ENCODE data around the gene TMEM121B.
"Not testable (repeated sequence)": the region's sequence is repeated elsewhere in the genome, so short reads cannot be mapped to it uniquely, and the experiment has no call there.

Gene TMEM121B

DNA sequence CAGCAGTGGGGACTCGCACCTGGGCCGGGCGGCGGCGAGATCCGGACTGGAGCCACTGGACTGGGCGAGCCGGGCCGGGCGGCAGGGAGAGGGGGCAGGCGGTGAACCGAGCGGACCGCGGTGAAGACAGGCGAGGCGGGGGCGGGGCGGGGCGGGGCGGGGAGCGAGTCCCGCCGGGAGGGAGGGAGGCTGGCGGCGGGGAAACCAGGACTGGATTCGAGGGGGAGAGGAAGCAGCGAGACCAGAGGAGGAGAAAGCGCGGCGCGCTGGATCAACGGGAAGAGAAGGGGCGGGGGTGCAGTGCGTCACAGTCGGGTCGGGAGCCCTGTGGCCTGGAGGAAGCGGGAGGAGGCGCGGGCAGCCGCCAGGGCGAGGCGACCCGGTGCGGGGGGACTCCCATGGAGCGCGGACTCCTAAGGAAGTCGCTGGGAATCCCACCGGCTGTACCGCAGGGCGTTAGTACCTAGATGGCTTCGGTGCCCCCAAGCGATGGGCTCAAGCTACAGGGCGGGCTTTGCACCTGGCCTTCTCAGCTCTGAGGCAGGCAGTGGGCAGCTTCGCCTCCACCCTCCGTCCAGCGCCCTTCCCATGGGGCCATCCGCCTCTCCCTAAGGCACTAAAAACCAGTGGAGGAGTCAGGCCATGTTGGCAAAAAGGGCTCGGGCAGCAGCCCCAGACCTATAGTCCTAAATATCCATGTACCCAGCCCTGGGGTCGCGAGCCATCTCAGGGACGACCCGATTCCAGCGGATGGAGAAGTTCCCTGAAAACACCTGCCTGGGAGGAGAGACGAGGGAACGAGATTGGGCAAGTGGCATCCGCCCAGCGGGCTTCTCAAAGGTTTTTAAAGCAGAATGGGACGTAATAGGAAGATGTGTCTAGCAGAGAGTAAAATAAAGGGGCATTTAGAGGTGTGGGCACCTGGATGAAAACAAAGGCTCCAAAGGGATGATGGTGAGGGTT is at the start of gene TMEM121B:
TMEM121B (minus strand) TSS at position 128 of the 963 bp plus-strand sequence. CDS start 233 bp downstream, outside the sequence.
- DNase-seq = peak; percentile 91

DNA sequence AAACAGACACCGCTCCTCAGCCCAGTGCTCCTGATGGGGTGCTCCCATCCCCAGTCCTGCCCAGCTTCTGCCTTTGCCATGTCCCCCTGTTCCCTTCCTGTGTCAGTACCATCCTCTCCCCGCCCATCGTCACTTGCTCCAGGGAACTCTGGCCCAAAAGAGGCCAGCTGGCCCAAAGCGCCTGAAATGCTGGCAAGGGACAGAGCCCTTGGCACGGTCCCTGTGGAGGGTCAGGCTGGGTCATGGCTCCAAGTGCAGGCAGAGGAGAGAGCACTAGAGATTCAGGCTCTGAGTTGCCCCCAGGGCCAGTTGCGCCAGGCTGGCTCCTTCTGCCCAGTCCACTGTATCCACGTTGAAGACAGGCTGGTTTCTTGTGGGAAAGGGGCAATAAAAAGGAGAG is 46.3 kb upstream of the TMEM121B start:
- DNase-seq = no peak

DNA sequence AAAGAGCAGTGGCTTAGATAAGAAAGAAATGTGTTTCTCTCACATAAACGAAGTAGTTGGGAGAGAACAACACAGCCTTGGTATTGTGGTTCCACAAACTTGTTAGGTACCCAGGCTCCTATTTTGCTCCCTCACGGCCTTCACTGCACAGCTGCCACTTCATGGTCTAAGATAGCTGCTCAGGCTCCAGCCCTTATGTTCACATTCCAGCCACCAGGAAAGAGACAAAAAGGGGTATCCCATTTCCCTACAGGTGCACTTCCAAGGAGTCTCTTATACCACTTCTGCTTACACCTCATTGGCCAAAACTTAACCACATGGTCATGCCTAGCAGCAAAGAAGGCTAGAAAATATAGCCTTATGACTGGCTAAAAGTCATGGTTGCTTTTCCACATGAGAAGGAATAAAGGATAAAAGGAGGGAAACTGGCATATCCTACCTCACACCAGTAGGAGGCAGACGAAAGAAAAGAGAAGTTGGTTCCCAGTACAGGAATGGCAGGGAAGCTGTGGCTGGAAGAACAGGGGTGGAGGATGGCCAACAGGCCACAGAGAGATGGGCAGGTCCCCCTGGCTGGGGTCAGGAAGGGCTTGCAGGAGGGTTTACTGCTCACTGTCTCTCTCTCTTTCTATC is 43.3 kb upstream of the TMEM121B start:
- peak; percentile 6 for DNase-seq

DNA sequence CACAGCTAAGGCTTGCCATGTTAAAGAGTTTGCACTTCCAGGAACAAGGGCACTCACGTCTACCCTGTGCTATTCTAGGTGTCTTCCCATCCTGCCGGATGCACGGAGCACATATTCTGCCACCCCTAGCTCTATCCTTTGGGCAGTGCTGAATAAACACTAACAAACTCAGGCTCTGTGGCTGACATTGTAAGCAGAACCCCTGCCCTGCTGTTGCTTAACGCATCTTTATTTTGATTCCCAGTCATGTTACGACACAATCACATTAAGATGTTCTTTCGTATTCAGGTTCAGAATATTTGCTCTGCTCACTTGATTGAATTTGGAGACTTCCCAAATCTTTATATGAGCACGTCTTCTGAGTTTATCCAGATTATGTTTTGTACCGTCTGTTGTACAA is 41.6 kb upstream of the TMEM121B start:
- peak; percentile 25 for DNase-seq

DNA sequence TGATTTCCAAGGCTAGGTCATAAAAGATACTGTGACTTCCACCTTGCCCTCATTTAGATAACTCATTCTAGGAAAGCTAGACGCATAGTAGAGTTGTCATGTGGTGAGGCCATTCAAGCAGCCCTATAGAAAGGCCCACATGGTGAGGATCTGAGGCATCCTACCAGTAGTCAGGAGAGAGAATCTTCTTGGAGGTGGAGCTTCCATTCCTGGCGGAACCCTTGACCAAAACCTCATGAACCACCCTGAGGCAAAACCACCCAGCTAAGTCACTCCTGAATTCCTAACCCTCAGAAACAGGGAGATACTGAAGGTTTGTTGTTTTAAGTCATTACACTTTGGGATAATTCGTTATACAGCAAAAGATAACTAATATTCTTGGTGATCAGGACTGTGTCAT is 40.8 kb upstream of the TMEM121B start:
- no peak for DNase-seq

DNA sequence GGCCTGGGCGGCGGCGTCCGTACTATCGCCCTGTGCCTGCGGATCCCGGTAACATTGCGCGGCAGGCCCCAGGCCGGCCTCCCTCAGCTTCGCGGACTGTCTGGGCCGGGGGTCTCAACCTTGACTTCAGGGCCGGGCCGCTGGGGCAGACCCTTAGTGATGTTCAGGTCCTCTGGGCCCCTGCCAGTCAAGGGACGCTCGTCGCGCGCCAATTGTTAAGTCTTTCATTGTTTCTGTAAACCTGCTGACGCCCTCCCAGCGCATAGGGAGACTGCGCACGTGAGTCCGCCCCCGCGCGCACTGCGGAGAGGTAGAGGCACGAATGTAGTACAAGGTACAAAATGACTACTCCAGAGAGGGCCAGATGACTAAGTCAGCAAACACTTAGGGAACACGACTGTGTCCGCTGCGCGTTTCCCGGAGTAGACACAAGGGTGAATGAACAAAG is 38.4 kb upstream of the TMEM121B start:
- peak; percentile 59 for DNase-seq

DNA sequence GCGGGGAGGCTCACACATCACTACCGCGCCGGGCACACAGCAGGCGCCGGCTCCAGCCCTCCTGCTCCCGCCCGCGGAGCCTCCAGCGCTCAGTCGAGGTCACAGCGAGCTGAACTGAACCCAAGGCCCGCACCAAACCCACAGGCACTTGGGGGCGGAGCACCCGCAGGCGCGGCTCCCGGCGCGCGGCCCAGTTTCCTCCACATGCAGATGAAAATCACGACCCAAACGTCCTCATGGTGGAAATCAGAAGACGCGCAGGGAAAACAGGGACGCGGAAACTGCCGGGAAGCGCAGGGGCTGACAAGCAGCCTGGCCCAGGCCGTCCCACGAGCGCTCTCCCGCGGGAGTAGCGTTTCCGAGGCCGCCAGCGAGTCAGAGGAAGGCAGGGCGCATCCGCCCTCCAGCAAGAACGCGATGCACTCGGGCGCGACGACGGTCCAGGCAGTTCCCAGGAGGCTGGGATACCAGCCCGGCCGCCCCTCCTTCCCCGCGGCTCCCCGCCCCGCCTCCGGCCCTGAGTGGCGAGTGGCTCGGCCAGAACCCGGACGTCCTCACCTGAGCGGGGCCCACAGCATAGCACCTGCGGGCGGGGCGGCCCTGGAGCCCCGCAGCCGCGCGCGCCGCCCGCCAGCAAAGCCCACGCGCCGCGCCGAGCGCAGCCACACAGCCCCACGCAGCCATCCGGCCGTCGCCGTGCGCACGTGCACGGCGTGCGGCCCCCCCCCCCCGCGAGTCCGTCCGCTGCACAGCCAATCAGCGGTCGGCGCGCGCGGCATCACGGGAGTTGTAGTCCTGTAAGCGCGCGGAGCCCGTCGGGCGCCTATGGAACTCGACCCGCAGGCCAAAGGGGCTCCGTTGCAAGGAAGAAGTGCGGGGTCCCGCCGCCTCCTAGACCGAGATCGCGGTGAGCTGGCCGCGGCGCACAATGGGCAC is 37.7 kb upstream of the TMEM121B start, which contains the start of gene HDHD5:
HDHD5 (minus strand) TSS at position 710 of the 936 bp plus-strand sequence; CDS start at position 684, 26 bp downstream.
- peak; percentile 90 for DNase-seq

DNA sequence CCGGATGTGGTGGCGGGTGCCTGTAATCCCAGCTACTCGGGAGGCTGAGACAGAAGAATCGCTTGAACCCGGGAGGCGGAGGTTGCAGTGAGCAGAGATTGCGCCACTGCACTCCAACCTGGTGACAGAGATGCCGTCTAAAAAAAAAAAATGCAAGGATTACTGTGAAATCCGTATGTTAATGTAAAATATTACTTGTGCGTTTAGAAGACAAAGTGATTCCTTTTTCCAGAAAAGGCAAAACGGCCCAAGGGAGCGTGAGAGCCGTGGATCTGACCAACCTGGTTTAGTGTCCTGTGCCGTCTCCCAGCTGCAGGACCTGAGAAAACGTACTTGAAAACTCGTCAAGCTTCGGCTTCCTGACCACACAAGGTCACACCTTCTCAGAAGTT is 37.0 kb upstream of the TMEM121B start:
- DNase-seq = no peak

DNA sequence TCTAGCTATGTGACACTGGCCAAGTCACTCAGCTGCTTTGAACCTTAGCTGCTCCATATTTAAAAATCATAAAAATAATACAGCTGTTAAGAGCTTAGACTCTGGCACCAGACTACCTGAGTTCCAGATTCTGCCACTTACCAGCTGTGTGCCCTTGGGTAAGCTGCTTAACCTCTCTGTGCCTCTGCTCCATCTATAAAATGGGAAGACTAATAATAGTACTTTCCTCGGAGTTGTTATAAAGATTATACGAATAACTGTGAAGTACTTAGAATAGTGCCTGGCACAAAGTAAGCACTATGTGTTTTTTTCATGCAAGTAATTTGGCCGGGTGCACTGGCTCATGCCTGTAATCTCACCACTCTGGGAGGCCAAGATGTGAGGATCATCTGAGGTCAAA is 36.6 kb upstream of the TMEM121B start:
- no peak for DNase-seq

DNA sequence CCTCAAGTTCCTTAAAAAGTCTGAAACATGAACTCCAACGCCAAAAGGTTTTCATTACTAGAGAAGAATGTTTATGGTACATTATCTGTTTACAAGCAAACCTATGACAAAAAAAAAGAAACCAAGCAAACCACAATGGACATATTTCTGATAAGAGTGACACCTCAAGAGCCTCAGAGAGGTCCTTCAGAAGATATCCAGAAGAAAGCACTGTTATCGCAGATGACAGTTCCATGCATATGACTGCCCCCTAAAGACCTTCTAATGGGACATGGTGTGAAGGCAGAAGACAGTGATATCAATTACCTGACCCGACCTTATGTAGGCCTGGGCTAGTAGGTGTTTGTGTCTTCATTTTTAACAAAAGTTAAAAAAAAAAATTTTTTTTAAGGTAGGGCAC is 34.8 kb upstream of the TMEM121B start:
- no peak for DNase-seq

DNA sequence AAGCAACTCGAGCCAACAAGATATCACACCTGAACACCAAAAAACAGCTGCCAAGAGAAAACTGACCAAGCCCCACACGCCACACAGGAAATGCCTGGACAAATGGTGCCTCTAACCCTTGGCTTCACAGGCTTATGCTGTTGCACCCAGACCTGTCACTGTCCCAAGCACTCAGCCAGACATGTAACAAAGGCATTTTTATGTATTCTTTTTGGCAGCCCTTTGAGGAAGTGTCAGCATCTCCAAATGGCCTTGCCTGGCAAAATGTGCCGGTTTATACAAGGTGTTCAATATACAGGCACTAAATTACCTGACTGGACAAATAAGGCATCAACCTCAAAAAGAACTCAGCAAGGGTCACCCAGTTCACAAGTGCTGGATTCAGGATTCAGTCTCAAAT is 31.8 kb upstream of the TMEM121B start:
- no peak for DNase-seq

DNA sequence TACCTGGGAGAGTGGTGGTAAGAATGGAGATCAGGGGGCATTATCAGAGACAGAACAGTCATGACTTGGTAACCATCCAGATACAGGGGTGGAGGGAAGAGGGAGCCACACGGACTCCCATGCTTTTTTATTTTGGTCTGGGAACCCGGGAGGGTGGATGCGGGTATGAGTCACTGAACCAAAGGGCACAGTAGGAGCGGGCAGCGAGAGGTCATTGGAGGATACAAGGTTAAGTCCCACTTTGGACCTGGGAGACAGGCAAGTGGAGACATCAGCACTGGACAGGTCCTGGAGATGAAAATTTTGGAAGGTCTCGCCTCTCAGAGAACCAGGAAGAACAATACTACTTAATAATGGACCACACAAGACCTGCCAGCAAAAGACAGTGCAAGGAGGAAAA is 31.2 kb upstream of the TMEM121B start:
- no peak for DNase-seq

DNA sequence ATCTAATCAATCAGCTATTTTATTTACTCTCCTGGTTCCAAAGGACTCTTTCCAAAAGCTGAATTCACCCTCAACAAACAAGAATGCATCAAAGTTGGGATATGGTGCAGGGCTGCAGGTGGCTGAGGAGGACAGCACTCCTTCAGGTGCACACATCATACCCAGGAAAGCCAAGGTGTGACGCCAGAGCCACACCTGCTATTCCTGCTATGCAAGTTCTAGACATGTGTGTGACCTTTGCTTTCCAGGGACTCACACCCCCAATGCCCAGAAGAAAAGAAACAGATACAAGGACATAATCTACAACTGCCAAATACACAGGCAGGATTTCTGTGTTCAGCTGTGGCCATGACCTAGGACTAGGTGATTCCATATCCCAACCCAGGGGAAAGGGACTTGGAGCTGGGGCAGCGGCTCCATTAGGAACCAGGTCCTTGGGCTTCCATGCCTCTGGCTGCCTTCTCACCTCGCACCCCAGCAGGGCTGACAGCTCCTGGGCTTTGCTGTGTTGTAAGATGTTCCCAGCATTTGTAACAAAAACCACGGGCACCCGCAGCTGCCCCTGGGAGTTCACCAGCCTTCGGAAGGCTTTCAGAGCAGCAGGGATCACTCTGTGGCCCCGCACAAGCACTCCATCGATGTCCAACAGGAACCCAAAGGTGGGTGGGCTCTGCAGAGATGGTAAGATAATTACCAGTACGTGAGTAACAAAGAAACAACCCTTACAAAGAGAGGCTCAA is 28.1 kb upstream of the TMEM121B start:
- no peak for DNase-seq

DNA sequence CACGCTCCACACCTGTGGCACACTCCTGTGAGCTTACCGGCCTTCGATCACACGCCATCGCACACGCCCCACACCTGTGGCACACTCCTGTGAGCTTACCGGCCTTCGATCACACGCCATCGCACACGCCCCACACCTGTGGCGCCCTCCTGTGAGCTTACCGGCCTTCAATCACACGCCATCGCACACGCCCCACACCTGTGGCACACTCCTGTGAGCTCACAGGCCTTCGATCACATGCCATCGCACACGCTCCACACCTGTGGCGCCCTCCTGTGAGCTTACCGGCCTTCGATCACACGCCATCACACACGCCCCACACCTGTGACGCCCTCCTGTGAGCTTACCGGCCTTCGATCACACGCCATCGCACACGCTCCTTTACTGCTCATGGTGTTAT is 26.3 kb upstream of the TMEM121B start:
- DNase-seq = not testable (repeated sequence)

DNA sequence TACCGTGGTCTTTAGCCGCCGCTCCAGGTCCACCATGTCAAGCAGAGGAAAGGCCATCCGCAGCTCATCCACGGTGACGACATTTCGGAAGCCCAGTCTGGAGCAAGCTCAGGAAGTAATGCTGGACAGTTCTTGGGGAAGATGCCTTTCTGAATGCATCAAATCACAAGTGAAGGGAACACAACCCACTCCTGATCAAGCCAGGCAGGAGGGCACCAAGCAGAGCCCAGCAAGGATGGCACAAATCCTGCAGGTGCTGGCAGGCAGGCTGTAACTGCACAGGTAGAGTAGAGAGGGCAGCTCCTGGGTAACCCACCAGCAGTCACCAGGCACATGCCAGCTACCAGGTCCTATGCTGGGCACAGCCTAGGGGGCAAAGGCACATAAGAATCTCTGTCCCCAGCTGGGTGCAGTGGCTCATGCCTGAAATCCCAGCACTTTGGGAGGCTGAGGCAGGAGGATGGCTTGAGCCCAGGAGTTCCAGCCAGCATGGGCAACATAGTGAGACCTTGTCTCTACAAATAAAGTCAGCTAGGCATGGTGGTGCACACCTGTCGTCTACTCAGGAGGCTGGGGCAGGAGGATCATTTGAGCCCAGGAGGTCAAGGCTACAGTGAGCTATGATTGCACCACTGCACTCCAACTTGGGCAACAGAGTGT is 24.0 kb upstream of the TMEM121B start:
- no peak for DNase-seq

DNA sequence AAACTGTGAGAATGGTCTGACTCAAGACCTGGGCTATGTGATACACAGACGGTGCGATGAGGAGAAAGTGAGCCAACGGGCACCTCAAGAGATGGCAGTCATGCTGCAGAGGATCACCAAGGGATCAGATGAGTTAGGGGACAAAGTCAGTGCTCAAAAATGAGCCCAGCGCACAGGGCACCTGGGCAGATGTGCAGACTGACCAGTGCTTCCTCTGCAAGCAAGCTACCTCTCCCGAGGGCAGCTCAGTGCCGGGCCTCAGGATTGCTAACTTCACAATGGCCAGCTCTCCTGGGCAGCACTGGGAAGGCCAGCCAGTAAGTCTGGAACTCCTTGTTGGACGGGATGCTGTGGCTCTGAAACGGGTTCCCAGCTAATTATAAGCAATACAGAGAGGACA is 22.7 kb upstream of the TMEM121B start:
- DNase-seq = no peak

DNA sequence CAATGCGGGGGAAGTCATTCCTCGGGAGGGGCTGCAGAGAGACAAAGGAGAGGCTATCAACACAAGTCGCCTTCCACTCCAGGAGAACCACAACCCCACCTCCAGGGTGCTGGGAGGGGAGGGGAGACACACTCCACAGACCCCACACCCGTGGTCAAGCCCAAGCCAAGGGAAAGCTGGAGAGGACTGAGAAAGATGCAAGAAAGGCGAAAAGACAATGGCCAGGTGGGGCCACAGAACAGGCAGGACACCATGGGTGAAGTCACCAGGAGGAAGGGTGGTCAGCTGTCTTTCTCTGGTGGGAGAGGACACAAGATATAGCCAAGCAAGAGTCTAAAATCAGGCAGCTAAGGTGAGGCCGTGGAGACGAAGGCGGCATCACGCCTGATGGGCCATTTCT is 21.9 kb upstream of the TMEM121B start:
- no peak for DNase-seq

DNA sequence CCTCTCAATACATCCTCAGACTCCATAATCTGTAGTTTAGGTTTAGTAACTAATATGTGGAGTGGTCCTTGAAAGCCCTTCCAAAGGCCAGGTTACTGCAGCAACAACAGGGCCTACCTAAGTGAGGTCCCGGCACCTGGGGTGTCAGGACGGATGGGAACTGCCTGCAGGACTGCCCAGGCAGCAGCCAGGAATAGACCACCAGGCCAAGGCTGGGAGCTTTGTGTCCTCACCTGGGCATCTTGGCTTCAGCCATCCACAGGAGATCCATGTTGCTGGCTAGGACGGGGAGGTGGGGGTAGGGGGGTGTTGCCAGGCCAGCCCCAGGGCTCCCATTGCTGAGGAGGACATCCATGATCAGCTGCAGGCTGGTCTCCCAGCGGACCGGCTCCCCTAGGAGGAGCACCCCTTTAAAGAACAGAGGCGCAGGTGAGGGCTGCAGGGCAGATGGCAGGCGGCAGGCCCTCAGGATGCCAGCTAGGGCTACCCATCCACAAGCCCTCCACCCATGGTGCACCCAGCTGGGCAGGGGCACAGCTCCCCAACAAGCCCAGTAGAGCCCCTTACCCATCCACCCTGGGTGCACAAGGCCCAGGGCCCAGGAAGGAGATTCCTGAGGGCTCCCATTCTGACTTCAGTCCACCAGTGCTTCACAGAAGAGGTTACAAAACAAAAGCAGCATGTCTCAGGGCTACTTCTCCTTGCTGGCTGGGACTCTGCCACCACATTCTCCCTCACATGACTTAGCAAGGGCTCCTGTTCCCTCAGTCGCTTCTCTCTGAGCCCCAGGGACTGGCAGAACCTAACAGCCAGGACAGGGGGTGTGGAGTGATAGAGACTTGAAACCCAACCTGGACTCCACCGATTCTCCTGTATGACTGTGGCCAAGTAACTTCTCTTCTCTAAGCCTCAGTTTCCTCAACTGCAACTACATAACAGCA is 19.9 kb upstream of the TMEM121B start:
- no peak for DNase-seq

DNA sequence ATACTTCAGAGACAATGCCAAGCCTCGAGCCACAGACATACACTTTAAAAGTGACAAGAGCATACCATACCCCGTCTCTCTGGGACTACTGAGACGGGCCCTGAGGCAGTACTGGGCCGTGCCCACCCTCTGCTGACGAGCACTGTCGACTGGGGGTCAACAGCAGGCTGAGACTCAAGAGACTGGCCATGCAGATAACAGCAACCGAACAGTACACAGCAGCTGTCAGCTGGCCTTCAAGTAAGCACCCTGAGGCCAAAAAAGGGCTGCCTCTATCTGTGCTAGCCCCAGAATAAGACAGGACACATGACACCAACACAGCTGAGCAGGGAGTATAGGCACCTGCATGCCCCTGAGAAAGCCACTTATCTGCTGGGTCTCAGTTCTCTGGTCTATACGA is 18.9 kb upstream of the TMEM121B start:
- no peak for DNase-seq

DNA sequence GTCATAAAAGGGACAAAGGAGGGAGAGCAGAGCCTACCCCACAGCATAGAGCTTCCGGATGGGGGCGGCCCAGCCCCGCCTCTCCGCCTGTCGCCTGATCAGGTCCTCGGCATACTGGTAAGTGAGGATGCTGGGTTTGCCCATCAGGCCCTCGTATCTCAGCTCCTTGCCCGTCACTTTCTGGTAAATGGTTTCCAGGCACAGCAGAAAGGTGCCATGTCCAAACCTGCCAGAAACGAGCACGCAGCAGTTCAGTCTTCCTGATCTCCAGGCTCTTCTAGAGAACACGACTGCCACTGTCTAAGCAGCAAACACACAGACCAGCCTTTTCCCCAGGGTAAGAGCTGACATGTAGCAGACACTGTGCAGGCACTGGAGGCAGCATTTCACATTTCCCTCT is 17.4 kb upstream of the TMEM121B start:
- DNase-seq = no peak
